ENCODE data around the gene MED29. TPM values are rescaled to one million over a fixed set of nuclear protein-coding genes. Genes with fewer than 3 reads are reported as not detected.

The MED29 gene
- total and polyA plus RNA-seq, 2 of the 13 experiments (the other 11 are each of a cell fraction or from before 2014, with no cell fraction given) = 14.0 to 19.7 TPM

DNA sequence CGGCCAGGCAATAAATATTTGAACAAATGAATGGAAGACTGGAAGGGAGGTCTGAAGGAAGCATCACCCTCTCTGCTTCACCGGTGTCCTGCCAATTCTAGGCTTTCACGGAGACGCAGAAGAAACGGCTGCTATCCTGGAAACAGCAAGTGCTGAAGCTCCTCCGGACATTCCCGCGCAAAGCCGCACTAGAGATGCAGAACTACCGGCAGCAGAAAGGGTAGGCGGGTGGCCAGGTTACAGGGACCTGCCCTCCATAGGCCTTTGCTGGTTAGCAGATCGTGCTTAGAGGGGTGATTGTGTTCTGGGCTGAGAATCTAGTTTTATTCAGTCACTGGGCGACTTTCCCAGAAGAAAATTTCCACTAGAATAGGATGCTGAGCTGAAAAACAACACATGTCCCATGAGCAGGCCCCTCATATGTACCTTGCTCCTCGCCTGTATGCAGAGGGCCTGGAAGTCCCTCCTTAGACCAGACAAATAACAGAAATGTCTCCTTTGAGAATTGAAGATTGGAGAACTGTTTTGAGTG is 11.2 kb upstream of the MED29 start:
- Histone ChIP-seq H3K9ac (ENCODE audit: insufficient read depth, low read depth, low read length) (no peak overlapping the region), H3K36me3 (replicated peaks in 1 of 2; ENCODE audit: control insufficient read depth in 1 of 2, insufficient read depth in 2 of 2, low read length in 2 of 2) (peaks cover 49 to 87% of the 10 kb centered on the region in 2 experiments), H4K20me1 (ENCODE audit: insufficient read depth, low read length) (no peaks in the 10 kb centered on the region), H3K79me2 (ENCODE audit: insufficient read depth, low read length) (no peaks in the 10 kb centered on the region), H3K27ac (ENCODE audit: extremely low read length, insufficient read depth, low read length) (no peak overlapping the region), H2AFZ (ENCODE audit: low read length) (no peak overlapping the region), H3K9me3 (ENCODE audit: low read length) (no peaks in the 10 kb centered on the region), H3K4me1 (ENCODE audit: insufficient read depth, low read length) (peaks cover 19% of the 10 kb centered on the region), H3K27me3 (ENCODE audit: control insufficient read depth in 1 of 2, insufficient read depth in 2 of 2, low read length in 2 of 2) (no peaks in the 10 kb centered on the region), H3K4me3 (replicated peaks in 1 of 3; ENCODE audit: insufficient read depth in 1 of 3, low read depth in 2 of 3, low read length in 3 of 3) (no peak overlapping the region), H3K4me2 (ENCODE audit: low read depth, low read length) (no peak overlapping the region)
- no peak for DNase-seq (ENCODE audit: low spot score)
- ChIA-PET POLR2A (no interaction called here), CTCF (ENCODE audit: low intra/inter-chr PET ratio, low total read pairs) (no interaction called here)
- TF ChIP-seq KAT7 (CRISPR knock-in tag; IDR thresholded peaks at IDR 0.05; ENCODE audit: borderline replicate concordance) (no peak), NFATC3 (CRISPR knock-in tag; IDR thresholded peaks at IDR 0.05) (no peak), HDAC6 (IDR thresholded peaks at IDR 0.05; ENCODE audit: low read depth, low read length) (no peak), ZNF772 (CRISPR knock-in tag; IDR thresholded peaks at IDR 0.05) (no peak), ZNF746 (CRISPR knock-in tag; IDR thresholded peaks at IDR 0.05) (no peak), ZNF652 (CRISPR knock-in tag; IDR thresholded peaks at IDR 0.05; ENCODE audit: borderline replicate concordance, low read depth) (no peak), ZFP62 (CRISPR knock-in tag; IDR thresholded peaks at IDR 0.05) (no peak), SRSF1 (optimal IDR thresholded peaks at IDR 0.05; ENCODE audit: low read depth, low read length) (no peak), ZNF451 (CRISPR knock-in tag; IDR thresholded peaks at IDR 0.05) (no peak), ZNF660 (CRISPR knock-in tag; IDR thresholded peaks at IDR 0.05; ENCODE audit: borderline replicate concordance, low read depth) (no peak)
- TF ChIP-seq, protein P1, sequence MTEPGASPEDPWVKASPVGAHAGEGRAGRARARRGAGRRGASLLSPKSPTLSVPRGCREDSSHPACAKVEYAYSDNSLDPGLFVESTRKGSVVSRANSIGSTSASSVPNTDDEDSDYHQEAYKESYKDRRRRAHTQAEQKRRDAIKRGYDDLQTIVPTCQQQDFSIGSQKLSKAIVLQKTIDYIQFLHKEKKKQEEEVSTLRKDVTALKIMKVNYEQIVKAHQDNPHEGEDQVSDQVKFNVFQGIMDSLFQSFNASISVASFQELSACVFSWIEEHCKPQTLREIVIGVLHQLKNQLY (CRISPR knock-in tag; IDR thresholded peaks at IDR 0.05) = no peak
- TF ChIP-seq, protein P2, sequence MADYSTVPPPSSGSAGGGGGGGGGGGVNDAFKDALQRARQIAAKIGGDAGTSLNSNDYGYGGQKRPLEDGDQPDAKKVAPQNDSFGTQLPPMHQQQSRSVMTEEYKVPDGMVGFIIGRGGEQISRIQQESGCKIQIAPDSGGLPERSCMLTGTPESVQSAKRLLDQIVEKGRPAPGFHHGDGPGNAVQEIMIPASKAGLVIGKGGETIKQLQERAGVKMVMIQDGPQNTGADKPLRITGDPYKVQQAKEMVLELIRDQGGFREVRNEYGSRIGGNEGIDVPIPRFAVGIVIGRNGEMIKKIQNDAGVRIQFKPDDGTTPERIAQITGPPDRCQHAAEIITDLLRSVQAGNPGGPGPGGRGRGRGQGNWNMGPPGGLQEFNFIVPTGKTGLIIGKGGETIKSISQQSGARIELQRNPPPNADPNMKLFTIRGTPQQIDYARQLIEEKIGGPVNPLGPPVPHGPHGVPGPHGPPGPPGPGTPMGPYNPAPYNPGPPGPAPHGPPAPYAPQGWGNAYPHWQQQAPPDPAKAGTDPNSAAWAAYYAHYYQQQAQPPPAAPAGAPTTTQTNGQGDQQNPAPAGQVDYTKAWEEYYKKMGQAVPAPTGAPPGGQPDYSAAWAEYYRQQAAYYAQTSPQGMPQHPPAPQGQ (CRISPR knock-in tag; IDR thresholded peaks at IDR 0.05; ENCODE audit: borderline replicate concordance) = no peak
- BruUV-seq (replicated peaks) = no TSS peak
- WGBS (ENCODE audit: low lambda C conversion rate) = 96% methylated on average over 14 of the region's 14 CpGs
- in situ Hi-C loops (cut with HindIII; ENCODE audit: extremely low pct_ligation_motif_present, low pct_unique_long_range_greater_than_20kb) = no loop called here
- FAIRE-seq = no peak
- ATAC-seq = no peak
- intact Hi-C loops (cut with micrococcal nuclease; ENCODE audit: unreplicated experiment) = no loop called here

All from HepG2 (cell line).